Activated naive CD4-positive, alpha-beta T cell treated with anti-CD3 and anti-CD28 coated beads, Interleukin-2, amount 50 U/mL, for 16 hours (primary cell): ENCODE data around the gene PSME3IP1.
"Not testable (repeated sequence)": the region's sequence is repeated elsewhere in the genome, so short reads cannot be mapped to it uniquely, and the experiment has no call there.

Source experiments
- DNase-seq: peaks from one replicate; pipeline ENCODE4 v3.0.0-alpha.2; 2020

PSME3IP1 gene, protein sequence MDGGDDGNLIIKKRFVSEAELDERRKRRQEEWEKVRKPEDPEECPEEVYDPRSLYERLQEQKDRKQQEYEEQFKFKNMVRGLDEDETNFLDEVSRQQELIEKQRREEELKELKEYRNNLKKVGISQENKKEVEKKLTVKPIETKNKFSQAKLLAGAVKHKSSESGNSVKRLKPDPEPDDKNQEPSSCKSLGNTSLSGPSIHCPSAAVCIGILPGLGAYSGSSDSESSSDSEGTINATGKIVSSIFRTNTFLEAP

DNA sequence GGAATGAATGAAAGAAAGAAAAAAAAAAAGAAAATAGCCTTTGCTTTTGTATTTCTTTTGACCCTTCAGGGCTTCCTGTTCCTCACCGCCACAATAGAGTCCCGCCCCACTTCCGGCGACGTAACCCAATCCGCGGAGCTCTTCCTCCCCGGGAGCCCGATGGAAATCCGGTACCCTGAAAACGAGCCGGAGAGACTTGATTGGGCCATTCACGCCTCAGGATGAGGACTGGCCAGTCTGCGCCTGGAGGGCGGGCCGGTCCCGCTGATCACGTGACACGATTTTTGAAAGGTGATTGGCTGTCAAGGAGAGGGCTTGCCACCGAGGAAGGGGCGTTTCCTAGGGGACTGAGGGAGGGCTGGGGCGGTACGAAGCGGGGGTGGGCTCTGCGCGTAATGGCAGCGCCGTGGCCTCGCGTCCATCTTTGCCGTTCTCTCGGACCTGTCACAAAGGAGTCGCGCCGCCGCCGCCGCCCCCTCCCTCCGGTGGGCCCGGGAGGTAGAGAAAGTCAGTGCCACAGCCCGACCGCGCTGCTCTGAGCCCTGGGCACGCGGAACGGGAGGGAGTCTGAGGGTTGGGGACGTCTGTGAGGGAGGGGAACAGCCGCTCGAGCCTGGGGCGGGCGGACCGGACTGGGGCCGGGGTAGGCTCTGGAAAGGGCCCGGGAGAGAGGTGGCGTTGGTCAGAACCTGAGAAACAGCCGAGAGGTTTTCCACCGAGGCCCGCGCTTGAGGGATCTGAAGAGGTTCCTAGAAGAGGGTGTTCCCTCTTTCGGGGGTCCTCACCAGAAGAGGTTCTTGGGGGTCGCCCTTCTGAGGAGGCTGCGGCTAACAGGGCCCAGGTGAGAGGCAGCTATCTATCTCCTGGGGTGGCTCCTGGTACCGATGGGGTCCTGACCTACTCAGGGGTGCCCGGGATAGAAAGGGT, at the start of gene PSME3IP1, which contains the start of gene RSPRY1:
PSME3IP1 (minus strand) TSS at position 95 of the 927 bp plus-strand sequence. CDS start 12,185 bp downstream, outside the sequence.
RSPRY1 (plus strand) TSS at position 385 of the 927 bp plus-strand sequence. CDS start 18,330 bp downstream, outside the sequence.
- DNase-seq: peak; percentile 97

DNA sequence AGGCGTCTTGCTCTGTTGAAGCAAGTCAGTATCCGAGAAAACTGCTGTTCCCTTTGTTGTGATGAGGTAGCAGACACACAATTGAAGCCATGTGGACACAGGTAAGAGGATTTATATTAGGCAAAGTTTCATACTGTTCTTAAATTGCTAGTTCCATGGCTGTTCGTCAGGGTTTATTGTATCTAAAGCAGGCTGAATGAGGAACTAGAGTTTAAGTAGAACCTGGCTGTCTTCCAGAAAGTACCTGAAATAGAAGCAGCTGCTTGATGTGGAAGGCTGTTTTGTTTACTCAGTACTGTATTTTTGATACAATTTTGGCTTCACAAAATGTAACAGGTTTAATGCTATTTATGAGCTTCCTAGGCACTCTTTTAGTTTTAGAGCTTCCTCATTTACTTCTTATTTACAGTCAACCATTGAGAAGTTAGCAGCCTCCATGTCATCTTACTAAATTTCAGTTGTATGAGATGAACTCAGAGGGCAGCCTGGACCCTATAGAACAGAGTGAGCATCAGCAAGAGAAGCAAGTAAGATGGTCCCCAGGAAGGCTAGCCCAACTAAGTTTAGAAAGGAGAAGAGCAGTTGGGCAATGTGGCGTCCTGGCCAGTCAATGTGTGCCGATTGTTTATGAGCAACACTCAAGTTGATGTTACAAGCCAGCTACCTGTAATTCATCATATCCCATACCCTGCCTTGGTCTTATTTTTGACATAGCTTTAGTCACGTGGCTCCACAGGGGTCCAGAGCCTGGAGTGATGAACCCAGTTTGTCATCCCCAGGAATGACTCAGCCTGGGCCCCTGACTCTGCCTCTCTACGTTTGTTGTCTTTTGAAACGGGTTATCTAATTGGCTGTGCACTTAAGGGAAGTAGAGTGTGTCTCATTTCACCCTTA, 49.5 kb upstream of the PSME3IP1 start:
- DNase-seq: peak; percentile 17

DNA sequence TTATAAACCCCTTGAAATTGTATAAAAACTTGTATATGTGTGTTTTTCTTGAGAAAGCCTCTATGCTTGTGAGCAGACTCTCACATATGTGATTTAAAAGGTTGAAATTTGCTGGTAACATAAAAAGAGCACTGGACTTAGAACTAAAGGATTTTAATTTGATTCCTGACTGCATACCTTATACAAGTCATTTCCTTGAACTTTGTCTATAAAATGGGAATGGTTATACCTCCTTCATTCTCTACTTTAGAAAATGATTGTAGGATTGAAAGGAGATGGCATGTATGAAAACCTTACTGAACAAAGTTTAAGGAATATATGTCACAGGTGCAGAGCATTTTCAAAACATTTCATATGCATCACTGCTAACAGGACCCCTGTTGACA, 48.9 kb upstream of the PSME3IP1 start:
- DNase-seq: no peak

DNA sequence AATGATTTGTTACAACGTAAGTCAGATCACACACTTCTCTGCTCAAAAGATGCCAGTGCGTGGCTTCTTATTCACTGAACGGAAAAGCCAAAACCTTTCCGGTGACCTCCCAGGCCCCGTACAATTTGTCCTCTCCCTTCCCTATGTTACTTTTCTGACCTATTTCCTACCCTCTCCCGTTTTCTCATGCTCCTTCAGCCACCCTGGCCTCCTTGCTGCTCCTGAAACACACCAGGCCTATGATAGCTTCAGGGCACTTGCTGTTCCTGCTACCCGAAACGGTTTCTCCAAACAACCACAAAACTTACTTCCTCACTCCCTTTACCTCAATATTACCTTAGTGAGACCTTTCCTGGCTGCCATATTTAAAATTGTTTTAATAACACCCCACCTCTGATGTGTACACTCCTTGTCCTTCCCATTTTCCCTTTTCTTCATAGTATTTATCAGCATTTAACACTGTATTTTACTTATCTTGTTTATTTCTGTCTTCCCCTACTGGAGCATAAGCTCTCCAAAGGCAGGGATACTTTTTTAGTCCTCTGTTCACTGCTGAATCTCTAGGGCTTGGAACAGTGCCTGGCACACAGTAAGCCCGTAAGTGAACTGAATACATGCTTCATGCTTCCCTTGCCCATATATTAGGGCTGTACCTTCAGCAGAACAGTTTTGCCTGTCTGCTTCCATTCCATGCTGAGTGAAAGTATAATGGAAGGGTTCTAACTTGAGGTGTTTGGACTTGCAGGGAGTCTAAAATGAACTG, 48.3 kb upstream of the PSME3IP1 start:
- DNase-seq: no peak

DNA sequence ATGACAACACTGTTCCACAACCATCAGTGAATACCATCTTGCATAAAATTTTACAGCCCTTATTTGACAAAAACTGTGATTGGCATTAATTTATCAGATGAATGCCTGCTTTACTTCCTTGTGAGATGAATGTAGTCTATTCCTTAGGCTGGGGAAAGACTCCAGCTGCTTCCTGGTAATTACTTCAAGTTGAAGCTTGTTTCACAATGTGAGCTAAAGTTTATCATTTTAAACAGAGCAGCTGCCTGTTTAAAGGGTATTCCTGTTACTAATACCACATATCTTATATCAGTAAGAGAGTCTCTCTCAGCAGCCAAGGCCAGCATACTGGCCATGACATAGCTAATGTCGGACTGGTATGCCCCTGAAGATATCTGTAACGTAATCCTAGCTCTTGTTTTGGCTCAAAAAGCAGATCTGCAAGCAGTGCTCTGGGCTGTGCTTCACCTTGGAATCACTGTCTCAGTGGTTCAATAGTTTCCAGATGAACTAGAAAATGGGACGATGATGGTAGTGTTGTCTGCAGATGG, 46.0 kb upstream of the PSME3IP1 start:
- no peak for DNase-seq

DNA sequence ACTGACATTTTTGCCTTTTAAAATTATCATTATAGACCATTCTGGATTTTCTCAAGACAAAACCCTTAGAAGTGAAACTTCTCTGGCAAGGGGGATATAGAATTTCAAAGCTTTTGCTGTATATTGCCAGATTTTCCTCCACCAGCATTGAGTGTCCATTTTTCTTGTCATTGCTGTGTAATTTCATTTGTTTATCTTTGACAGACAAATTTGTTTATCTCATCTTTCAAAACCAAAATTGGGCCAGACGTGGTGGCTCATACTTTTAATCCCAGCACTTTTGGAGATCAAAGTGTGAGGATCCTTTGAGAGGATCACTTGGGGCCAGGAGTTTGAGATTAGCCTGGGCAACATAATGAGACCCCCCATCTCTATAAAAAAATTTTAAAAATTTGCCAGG, 43.2 kb upstream of the PSME3IP1 start:
- no peak for DNase-seq

DNA sequence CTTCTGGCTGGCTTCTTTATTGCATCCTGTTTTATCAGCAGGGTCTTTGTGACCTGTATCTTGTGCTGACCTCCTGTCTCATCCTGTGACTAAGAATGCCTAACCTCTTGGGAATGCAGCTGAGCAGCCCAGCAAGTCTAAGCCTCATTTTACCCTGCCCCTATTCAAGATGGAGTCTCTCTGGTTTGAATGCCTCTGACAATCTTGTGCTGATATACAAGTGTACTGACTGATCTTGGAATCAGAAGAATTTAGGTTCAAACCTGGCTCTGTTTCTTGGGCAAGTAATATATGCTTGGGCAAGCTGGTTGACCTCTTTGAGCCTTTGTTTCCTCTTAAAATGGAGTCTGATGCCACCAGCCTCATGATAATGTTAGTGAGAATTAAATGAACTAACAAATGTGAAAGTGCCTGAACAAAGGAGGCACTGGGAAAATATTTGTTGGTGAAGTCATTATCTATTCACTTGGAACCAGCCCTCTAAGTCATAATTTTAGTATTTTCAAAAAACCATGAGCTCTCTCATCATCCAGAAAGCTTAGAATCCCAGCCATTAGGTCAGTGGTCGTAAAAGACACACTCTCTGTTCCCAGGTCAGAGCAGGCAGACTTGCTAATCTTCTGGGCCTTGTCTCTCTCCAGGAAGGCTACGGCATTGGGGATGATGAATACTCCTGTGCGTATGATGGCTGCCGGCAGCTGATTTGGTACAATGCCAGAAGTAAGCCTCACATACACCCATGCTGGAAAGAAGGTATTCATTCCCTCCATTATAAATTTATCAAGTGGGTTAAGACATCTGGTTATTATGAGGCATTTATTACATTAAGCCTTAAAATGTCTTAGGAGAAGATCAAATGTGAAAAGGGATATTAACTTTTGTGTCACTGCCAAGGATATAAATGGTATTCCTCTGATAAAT, 41.1 kb upstream of the PSME3IP1 start:
- DNase-seq: no peak

DNA sequence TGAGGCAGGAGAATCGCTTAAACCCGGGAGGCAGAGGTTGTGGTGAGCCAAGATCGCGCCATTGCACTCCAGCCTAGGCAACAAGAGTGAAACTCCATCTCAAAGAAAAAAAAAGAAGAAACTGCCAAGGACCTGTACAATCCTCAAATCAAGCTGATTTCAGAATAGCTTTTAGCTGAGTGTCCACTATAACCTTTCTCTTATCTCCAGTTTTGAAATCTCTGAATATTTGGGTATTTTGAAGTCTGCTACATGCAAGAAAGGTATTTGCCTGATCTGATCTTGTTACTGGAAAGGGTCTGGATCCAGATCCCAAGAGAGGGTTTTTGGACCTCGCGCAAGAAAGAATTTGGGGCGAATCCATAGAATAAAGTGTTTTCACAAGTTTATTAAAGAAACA, 40.1 kb upstream of the PSME3IP1 start:
- no peak for DNase-seq

DNA sequence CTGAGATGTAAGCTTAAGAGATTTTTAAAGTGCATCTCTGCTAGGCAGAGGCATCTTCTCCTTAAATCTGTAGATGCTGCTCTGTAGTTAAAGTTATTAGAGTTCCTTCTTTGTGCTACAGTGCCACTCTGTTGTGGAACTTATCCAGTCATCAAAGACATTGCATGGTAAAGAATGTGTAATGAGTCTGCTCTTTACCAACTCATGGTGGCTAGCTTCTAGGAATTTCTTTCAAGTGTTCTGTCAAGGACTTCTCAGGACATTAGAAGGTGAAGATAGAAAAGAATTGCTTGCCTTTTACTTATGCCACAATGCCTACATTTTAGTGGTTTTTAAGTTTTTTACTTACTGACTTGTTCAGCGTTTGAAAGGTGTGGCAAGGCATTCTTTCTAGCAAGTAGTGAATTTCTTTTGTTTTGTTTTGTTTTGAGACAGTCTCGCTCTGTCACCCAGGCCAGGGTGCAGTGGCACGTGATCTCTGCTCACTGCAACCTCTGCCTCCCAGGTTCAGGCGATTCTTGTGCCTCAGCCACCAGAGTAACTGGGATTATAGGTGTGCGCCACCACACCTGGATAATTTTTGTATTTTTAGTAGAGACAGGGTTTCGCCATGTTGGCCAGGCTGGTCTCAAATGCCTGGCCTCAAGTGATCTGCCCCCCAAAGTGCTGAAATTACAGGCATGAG, 39.0 kb upstream of the PSME3IP1 start:
- no peak for DNase-seq

DNA sequence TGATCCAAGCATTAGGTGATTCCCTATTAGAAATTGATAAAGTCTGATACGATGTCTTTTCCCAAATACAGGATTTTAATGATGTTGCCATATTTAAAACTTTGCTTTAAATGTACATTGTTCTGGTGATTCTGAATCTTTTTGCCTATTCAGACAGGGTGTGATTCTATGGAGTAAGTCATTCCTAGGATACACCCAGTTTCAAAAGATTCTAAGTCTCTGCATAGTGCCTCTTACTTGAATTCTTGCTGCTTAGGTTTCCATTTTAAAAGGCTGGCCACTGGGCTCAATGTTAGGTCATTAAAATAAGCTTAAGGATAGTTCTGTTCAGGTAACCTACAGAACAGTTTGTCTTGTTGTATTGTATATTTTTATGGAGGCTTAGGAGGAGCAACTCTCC, 37.2 kb upstream of the PSME3IP1 start:
- no peak for DNase-seq

DNA sequence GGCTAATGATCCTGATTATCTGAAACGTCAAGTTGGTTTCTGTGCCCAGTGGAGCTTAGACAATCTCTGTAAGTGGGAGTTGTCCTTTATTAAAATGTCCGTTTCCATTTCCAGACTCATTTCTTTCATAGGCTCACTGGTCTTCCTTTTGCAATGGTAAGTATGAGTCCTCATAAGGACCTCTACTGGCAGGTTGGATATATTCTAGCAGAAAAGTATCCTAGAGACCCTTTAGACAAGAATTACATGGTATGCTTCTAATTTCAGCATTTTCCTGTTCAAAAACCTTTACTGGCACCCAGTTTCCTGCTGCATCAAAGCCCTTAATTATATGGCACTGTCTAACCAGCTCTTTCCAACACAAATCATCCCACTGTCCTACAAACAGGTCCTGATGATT, 31.1 kb upstream of the PSME3IP1 start:
- no peak for DNase-seq

DNA sequence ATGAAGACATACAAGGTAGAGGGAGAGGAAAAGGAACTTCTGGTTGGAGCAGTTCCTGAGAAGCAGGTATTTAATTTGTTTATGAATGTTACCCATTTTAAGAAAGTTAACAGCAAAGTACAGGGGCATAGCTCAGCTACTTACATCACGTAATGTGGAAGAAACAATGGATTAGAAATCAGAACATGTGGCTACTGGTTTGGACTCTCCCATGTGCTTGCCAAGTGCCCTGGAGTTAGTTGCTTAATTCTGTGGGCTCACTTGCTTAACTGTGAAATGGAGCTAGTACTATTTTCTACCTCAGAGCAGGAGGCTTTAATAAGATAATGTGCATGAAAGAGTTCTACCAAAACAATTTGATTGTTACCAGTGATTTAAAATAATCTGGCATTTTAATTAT, 27.6 kb upstream of the PSME3IP1 start:
- no peak for DNase-seq

DNA sequence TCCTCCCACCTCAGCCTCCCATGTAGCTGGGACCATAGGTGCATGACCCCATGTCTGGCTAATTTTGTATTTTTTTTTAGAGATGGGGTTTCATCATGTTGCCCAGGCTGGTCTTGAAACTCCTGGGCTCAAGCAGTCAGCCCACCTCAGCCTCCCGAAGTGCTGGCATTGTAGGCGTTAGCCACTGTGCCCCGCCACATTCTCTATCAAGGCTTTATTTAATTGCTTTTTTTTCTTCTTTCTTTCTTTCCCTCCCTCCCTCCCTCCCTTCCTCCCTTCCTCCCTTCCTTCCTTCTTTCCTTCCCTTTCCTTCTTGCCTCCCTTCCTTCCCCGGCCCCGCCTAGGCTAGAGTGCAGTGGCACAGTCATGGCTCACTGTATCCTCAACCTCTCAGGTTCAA, 23.9 kb upstream of the PSME3IP1 start:
- no peak for DNase-seq

DNA sequence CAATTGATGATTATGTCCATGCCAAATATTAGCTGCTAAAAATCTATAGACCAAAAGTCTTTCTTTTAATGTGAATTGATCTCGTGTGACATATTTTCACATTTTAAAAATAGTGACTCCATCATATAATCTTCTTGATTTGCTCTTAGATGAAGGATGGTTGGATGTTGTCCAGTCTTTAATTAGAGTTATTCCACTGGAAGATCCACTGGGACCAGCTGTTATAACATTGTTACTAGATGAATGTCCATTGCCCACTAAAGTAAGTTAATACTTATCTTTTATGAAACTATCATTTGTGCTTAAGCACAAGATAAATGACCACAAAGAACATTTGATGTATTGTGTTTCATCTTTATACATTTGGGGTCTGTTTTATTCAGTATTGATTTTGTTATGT, 23.1 kb upstream of the PSME3IP1 start:
- no peak for DNase-seq

DNA sequence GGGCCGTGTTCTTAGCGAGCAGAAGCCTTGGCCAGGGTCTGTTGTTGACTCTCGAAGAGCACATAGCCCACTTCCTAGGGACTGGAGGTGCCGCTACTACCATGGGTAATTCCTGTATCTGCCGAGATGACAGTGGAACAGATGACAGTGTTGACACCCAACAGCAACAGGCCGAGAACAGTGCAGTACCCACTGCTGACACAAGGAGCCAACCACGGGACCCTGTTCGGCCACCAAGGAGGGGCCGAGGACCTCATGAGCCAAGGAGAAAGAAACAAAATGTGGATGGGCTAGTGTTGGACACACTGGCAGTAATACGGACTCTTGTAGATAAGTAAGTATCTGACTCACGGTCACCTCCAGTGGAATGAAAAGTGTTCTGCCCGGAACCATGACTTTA, 18.8 kb upstream of the PSME3IP1 start:
- DNase-seq: no peak

DNA sequence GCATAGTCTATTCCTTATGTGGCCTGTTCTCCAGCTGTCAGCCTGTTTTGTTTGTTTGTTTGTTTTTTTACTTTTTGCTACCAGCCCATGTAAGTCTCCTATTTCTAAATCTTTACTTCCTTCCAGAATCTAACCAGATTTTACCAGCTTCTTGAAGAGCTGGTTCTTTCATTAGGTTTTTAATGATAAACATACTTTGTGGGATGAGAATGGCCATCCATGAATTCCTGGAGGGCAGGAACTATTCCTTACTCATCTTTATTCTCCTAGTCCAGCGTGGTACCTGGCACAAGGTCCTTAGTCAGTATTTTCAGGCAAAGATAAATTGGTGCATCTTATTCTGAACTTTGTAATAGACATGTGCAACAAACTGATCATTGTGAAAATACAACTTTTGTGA, 17.6 kb upstream of the PSME3IP1 start:
- DNase-seq: no peak

DNA sequence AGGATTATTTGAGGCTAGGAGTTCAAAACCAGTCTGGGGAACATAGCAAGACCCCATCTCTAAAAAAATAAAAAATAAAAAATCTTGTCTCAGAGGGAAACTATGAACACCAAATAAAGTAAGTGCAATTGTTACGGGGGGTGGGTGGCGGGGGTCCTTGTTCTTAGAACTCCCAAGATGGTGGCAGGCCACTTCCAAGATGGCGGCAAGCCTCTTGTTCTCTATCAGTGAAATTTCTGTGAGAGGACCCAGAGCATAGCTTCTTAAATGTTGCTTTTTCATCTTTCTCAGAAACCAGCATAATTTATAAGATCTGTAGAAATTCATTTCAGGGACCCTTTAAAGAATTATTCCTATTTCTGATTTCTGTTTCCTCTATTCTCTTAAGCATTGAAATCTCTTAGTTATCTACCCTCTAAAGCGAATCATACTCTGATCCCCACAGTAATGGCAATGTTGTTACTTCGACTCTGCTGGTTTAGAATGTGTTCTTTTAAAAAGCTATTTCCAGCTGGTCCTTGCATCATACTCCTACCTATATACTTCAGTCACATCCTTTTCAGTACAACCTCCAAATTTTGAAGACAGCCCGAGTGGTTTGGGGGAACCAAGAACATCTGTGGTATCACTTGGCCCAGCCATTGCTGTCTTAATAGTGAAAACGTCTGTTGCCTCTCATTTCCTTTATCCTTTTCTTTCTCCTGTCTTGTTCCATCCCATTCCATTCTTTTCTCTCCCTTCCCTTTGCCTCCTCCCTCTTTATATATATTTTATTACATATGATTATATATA, 16.5 kb upstream of the PSME3IP1 start:
- DNase-seq: no peak

DNA sequence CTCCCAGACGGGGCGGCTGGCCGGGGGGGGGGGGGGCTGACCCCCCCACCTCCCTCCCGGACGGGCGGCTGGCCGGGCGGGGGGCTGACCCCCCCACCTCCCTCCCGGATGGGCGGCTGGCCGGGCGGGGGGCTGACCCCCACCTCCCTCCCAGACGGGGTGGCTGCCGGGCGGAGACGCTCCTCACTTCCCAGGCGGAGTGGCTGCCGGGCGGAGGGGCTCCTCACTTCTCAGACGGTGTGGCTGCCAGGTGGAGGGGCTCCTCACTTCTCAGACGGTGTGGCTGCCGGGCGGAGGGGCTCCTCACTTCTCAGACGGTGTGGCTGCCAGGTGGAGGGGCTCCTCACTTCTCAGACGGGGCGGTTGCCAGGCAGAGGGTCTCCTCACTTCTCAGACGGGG, 15.1 kb upstream of the PSME3IP1 start:
- DNase-seq: not testable (repeated sequence)

DNA sequence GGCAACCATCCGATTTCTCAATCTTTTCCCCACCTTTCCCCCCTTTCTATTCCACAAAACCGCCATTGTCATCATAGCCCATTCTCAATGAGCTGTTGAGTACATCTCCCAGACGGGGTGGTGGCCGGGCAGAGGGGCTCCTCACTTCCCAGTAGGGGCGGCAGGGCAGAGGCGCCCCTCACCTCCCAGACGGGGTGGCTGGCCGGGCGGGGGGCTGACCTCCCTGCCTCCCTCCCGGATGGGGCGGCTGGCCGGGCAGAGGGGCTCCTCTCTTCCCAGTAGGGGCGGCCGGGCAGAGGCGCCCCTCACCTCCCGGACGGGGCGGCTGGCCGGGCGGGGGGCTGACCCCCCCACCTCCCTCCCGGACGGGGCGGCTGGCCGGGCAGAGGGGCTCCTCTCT, 14.5 kb upstream of the PSME3IP1 start:
- DNase-seq: not testable (repeated sequence)
